HEK293 (cell line): ENCODE measurements around the gene CLASRP.

Source experiments
- CTCF ChIA-PET: fragments of 350-600 bp; formaldehyde crosslinking; extraction: SDS; loops from one replicate; lab custom pipeline; 2021; ENCODE audit warnings: antibody characterized with exemption; lab: Yijun Ruan, JAX
- POLR2A ChIA-PET: fragments of 300-600 bp; formaldehyde crosslinking; extraction: SDS; loops from one replicate; lab custom pipeline; 2020; ENCODE audit warnings: antibody characterized with exemption, inconsistent platforms; lab: Yijun Ruan, JAX
- H3K27ac ChIP-seq: fragments of 200-500 bp; sonication (Bioruptor generic); 2 replicates; pipeline ENCODE4 v1.5.1; 2014; ENCODE audit warnings: low read depth, low read length, control low read depth, inconsistent platforms; ENCODE audit errors: extremely low read depth
- H3K36me3 ChIP-seq, 2 experiments: fragments of 200-500 bp in 1 of 2; sonication (Bioruptor generic) in 1 of 2; 1 replicate in 1 of 2; 2 replicates in 1 of 2; pipeline ENCODE4 v1.5.1; 2014 to 2017; ENCODE audit warnings: inconsistent platforms in 2 of 2, low read length in 2 of 2; ENCODE audit not compliant: control insufficient read depth in 2 of 2, insufficient read depth in 1 of 2
- H3K4me1 ChIP-seq: fragments of 200-500 bp; sonication (Bioruptor generic); 2 replicates; pipeline ENCODE4 v1.5.1; 2014; ENCODE audit warnings: mild to moderate bottlenecking, low read length, inconsistent platforms; ENCODE audit not compliant: control insufficient read depth, insufficient read depth
- H3K4me3 ChIP-seq: 2 replicates; pipeline ENCODE4 v1.5.1; 2011; ENCODE audit warnings: low read depth, mild to moderate bottlenecking, control low read depth, low read length, moderate library complexity
- H3K9me3 ChIP-seq: fragments of 200-500 bp; sonication (Bioruptor generic); 2 replicates; pipeline ENCODE4 v1.5.1; 2014; ENCODE audit warnings: low read depth, low read length, inconsistent platforms; ENCODE audit not compliant: control insufficient read depth, insufficient read depth
- BCL11A ChIP-seq: fragments of 450-650 bp; formaldehyde crosslinking; IDR thresholded peaks from 2 replicates; pipeline ENCODE4 v1.5.1; 2016; ENCODE audit warnings: low read depth, missing biosample characterization, missing genetic modification characterization
- FEZF1 ChIP-seq: fragments of 450-650 bp; formaldehyde crosslinking; IDR thresholded peaks from 2 replicates; pipeline ENCODE4 v1.5.1; 2016; ENCODE audit warnings: missing biosample characterization, missing genetic modification characterization
- GLIS2 ChIP-seq: fragments of 450-650 bp; formaldehyde crosslinking; IDR thresholded peaks from 2 replicates; pipeline ENCODE4 v1.5.1; 2016; ENCODE audit warnings: missing biosample characterization, missing genetic modification characterization
- HOXA7 ChIP-seq: sonication (generic); formaldehyde crosslinking; IDR thresholded peaks from 2 replicates; pipeline ENCODE4 v1.8.1; 2022; ENCODE audit warnings: missing genetic modification reagents, borderline replicate concordance
- KLF16 ChIP-seq: fragments of 450-650 bp; formaldehyde crosslinking; IDR thresholded peaks from 2 replicates; pipeline ENCODE4 v1.5.1; 2017; ENCODE audit warnings: missing biosample characterization, missing genetic modification characterization
- MYNN ChIP-seq: fragments of 450-650 bp; formaldehyde crosslinking; IDR thresholded peaks from 2 replicates; pipeline ENCODE4 v1.5.1; 2016; ENCODE audit warnings: missing biosample characterization, missing genetic modification characterization, borderline replicate concordance
- TCF7L2 ChIP-seq: IDR thresholded peaks from 2 replicates; pipeline ENCODE4 v1.6.1; 2011; ENCODE audit warnings: low read depth, mild to moderate bottlenecking, inconsistent platforms, low read length, moderate library complexity, borderline replicate concordance
- WT1 ChIP-seq: fragments of 450-650 bp; formaldehyde crosslinking; IDR thresholded peaks from 2 replicates; pipeline ENCODE4 v1.5.1; 2016; ENCODE audit warnings: missing biosample characterization, missing genetic modification characterization
- ZBTB20 ChIP-seq: fragments of 450-650 bp; formaldehyde crosslinking; IDR thresholded peaks from 2 replicates; pipeline ENCODE4 v1.5.1; 2016; ENCODE audit warnings: missing biosample characterization, missing genetic modification characterization
- ZFHX2 ChIP-seq: fragments of 450-650 bp; formaldehyde crosslinking; conservative IDR thresholded peaks from 2 replicates; pipeline ENCODE4 v1.5.1; 2016; ENCODE audit warnings: missing biosample characterization, missing genetic modification characterization
- ZFP37 ChIP-seq: fragments of 450-650 bp; formaldehyde crosslinking; IDR thresholded peaks from 2 replicates; pipeline ENCODE4 v1.5.1; 2016; ENCODE audit warnings: missing biosample characterization, missing genetic modification characterization
- ZNF114 ChIP-seq: fragments of 450-650 bp; formaldehyde crosslinking; IDR thresholded peaks from 2 replicates; pipeline ENCODE4 v1.5.0; 2017; ENCODE audit warnings: missing biosample characterization, missing genetic modification characterization
- ZNF274 ChIP-seq, 2 experiments: fragments of 200-500 bp in 1 of 2; fragments of 450-650 bp in 1 of 2; sonication (Bioruptor generic) in 1 of 2; formaldehyde crosslinking in 1 of 2; IDR thresholded peaks; 2 replicates each; pipeline versions ENCODE4 v1.5.1 to v1.6.1; 2014 to 2016; ENCODE audit warnings: borderline replicate concordance in 1 of 2, inconsistent platforms in 1 of 2, low read length in 1 of 2, missing biosample characterization in 1 of 2, missing genetic modification characterization in 1 of 2
- ZNF473 ChIP-seq: fragments of 450-650 bp; formaldehyde crosslinking; IDR thresholded peaks from 2 replicates; pipeline ENCODE4 v1.5.1; 2017; ENCODE audit warnings: missing biosample characterization, missing genetic modification characterization
- ZNF530 ChIP-seq: fragments of 450-650 bp; formaldehyde crosslinking; IDR thresholded peaks from 2 replicates; pipeline ENCODE4 v1.5.1; 2016; ENCODE audit warnings: low read depth, missing biosample characterization, missing genetic modification characterization
- ZNF585B ChIP-seq: fragments of 450-650 bp; formaldehyde crosslinking; IDR thresholded peaks from 2 replicates; pipeline ENCODE4 v1.5.1; 2016; ENCODE audit warnings: missing biosample characterization, missing genetic modification characterization
- ZNF76 ChIP-seq: fragments of 450-650 bp; formaldehyde crosslinking; IDR thresholded peaks from 2 replicates; pipeline ENCODE4; 2016; ENCODE audit warnings: low read depth, missing biosample characterization, missing genetic modification characterization, borderline replicate concordance
- ZNF785 ChIP-seq: fragments of 450-650 bp; formaldehyde crosslinking; IDR thresholded peaks from 2 replicates; pipeline ENCODE4 v1.5.1; 2016; ENCODE audit warnings: missing biosample characterization, missing genetic modification characterization
- TF ChIP-seq, protein P1 (sequence below): fragments of 450-650 bp; formaldehyde crosslinking; IDR thresholded peaks from 2 replicates; pipeline ENCODE4 v1.5.1; 2016; ENCODE audit warnings: missing biosample characterization, missing genetic modification characterization
- TF ChIP-seq, protein P2 (sequence below): fragments of 450-650 bp; formaldehyde crosslinking; IDR thresholded peaks from 2 replicates; pipeline ENCODE4 v1.5.1; 2016; ENCODE audit warnings: missing biosample characterization, missing genetic modification characterization, low read depth
- TF ChIP-seq, protein P3 (sequence below): fragments of 450-650 bp; formaldehyde crosslinking; IDR thresholded peaks from 2 replicates; pipeline ENCODE4 v1.5.1; 2016; ENCODE audit warnings: missing biosample characterization, missing genetic modification characterization
- TF ChIP-seq, protein P4 (sequence below): fragments of 450-650 bp; formaldehyde crosslinking; IDR thresholded peaks from 2 replicates; pipeline ENCODE4 v1.5.1; 2017; ENCODE audit warnings: missing biosample characterization, missing genetic modification characterization
- TF ChIP-seq, protein P5 (sequence below): fragments of 450-650 bp; formaldehyde crosslinking; IDR thresholded peaks from 2 replicates; pipeline ENCODE4 v1.5.1; 2016; ENCODE audit warnings: missing biosample characterization, missing genetic modification characterization, borderline replicate concordance
- TF ChIP-seq, protein P6 (sequence below): fragments of 450-650 bp; formaldehyde crosslinking; IDR thresholded peaks from 2 replicates; pipeline ENCODE4 v1.5.1; 2017; ENCODE audit warnings: missing biosample characterization, mild to moderate bottlenecking, missing genetic modification characterization, moderate library complexity
- TF ChIP-seq, protein P7 (sequence below): fragments of 450-650 bp; formaldehyde crosslinking; IDR thresholded peaks from 2 replicates; pipeline ENCODE4 v1.5.1; 2017; ENCODE audit warnings: missing biosample characterization, missing genetic modification characterization

Gene CLASRP

DNA sequence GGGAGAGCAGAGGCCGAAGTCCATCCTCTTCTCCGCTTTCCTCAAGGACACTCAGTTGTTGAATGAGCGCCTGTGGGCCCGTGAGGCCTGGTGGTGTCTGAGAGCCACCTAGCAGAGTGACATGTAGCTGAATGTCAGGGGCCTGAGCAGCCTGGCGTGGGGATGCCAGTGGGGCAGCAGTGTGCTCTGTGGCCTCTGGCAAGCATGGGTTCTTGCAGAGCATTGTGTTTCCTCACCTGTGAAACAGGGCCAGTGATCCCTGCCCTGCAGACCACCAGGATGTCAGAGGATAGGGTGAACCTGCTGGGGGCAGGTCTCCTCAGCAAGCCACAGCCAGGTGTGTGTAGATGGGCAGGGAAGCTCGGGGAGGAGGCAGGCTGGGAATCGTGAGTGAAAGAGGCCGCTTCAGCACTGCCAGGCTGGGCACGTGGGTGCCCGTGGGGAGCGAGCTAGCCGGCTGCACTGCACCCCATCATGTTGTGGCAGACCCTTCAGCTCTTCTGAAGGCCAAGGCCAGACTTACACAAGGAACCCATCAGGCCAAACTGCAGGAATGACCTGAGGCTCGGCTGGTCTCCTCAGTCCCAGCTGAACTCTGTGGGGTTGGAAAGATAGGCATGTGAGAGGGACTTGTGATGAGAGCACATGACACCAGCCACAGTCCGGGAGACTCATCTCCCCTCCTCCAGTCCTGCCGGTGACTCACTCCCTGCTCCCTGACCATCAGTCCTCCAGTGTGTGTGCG lies 59.1 kb downstream of the CLASRP start:
- CTCF ChIA-PET: interaction anchor here (0.5 to 2.7 kb wide), 6 partner anchors 8 to 133 kb away, joined by 3 to 24 read pairs (median 4); no protein-coding TSS in a partner anchor
- peaks cover 33% of the 10 kb centered on the region for H3K4me1 ChIP-seq
- TF ChIP-seq WT1 (no peak), TCF7L2 (no peak), HOXA7 (CRISPR knock-in tag) (no peak), ZFP37 (tag by site-specific recombination) (0 out of 2 replicates have a peak, but pooled peaks have one; percentile 34), FEZF1 (tag by site-specific recombination) (no peak), ZFHX2 (tag by site-specific recombination) (0 out of 2 replicates have a peak, but pooled peaks have one; percentile 19), ZNF585B (tag by site-specific recombination) (no peak), ZNF530 (tag by site-specific recombination) (no peak), KLF16 (no peak), ZNF114 (tag by site-specific recombination) (no peak), ZNF785 (tag by site-specific recombination) (no peak), ZNF473 (tag by site-specific recombination) (no peak), GLIS2 (peak; percentile 68), ZNF274 (IDR thresholded peaks at IDR 0.05; ENCODE audit: low read length) (no peak), ZNF274 (tag by site-specific recombination; IDR thresholded peaks at IDR 0.05; ENCODE audit: borderline replicate concordance) (no peak), MYNN (tag by site-specific recombination) (no peak), ZNF76 (tag by site-specific recombination) (no peak), ZBTB20 (tag by site-specific recombination) (peak; percentile 31; the same call in 1 of the 2 replicates), BCL11A (tag by site-specific recombination) (peak; percentile 35; the same call in 1 of the 2 replicates)
- TF ChIP-seq, protein P1, sequence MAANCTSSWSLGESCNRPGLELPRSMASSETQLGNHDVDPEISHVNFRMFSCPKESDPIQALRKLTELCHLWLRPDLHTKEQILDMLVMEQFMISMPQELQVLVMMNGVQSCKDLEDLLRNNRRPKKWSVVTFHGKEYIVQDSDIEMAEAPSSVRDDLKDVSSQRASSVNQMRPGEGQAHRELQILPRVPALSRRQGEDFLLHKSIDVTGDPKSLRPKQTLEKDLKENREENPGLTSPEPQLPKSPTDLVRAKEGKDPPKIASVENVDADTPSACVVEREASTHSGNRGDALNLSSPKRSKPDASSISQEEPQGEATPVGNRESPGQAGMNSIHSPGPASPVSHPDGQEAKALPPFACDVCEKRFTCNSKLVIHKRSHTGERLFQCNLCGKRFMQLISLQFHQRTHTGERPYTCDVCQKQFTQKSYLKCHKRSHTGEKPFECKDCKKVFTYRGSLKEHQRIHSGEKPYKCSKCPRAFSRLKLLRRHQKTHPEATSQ (tag by site-specific recombination): no peak
- TF ChIP-seq, protein P2, sequence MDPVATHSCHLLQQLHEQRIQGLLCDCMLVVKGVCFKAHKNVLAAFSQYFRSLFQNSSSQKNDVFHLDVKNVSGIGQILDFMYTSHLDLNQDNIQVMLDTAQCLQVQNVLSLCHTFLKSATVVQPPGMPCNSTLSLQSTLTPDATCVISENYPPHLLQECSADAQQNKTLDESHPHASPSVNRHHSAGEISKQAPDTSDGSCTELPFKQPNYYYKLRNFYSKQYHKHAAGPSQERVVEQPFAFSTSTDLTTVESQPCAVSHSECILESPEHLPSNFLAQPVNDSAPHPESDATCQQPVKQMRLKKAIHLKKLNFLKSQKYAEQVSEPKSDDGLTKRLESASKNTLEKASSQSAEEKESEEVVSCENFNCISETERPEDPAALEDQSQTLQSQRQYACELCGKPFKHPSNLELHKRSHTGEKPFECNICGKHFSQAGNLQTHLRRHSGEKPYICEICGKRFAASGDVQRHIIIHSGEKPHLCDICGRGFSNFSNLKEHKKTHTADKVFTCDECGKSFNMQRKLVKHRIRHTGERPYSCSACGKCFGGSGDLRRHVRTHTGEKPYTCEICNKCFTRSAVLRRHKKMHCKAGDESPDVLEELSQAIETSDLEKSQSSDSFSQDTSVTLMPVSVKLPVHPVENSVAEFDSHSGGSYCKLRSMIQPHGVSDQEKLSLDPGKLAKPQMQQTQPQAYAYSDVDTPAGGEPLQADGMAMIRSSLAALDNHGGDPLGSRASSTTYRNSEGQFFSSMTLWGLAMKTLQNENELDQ (tag by site-specific recombination): no peak
- TF ChIP-seq, protein P3, sequence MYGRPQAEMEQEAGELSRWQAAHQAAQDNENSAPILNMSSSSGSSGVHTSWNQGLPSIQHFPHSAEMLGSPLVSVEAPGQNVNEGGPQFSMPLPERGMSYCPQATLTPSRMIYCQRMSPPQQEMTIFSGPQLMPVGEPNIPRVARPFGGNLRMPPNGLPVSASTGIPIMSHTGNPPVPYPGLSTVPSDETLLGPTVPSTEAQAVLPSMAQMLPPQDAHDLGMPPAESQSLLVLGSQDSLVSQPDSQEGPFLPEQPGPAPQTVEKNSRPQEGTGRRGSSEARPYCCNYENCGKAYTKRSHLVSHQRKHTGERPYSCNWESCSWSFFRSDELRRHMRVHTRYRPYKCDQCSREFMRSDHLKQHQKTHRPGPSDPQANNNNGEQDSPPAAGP (tag by site-specific recombination): peak; percentile 17; the same call in 1 of the 2 replicates
- TF ChIP-seq, protein P4, sequence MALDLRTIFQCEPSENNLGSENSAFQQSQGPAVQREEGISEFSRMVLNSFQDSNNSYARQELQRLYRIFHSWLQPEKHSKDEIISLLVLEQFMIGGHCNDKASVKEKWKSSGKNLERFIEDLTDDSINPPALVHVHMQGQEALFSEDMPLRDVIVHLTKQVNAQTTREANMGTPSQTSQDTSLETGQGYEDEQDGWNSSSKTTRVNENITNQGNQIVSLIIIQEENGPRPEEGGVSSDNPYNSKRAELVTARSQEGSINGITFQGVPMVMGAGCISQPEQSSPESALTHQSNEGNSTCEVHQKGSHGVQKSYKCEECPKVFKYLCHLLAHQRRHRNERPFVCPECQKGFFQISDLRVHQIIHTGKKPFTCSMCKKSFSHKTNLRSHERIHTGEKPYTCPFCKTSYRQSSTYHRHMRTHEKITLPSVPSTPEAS: 0 out of 2 replicates have a peak, but pooled peaks have one; percentile 15
- TF ChIP-seq, protein P5, sequence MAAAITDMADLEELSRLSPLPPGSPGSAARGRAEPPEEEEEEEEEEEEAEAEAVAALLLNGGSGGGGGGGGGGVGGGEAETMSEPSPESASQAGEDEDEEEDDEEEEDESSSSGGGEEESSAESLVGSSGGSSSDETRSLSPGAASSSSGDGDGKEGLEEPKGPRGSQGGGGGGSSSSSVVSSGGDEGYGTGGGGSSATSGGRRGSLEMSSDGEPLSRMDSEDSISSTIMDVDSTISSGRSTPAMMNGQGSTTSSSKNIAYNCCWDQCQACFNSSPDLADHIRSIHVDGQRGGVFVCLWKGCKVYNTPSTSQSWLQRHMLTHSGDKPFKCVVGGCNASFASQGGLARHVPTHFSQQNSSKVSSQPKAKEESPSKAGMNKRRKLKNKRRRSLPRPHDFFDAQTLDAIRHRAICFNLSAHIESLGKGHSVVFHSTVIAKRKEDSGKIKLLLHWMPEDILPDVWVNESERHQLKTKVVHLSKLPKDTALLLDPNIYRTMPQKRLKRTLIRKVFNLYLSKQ (tag by site-specific recombination): no peak
- TF ChIP-seq, protein P6, sequence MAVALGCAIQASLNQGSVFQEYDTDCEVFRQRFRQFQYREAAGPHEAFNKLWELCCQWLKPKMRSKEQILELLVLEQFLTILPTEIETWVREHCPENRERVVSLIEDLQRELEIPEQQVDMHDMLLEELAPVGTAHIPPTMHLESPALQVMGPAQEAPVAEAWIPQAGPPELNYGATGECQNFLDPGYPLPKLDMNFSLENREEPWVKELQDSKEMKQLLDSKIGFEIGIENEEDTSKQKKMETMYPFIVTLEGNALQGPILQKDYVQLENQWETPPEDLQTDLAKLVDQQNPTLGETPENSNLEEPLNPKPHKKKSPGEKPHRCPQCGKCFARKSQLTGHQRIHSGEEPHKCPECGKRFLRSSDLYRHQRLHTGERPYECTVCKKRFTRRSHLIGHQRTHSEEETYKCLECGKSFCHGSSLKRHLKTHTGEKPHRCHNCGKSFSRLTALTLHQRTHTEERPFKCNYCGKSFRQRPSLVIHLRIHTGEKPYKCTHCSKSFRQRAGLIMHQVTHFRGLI (tag by site-specific recombination): no peak
- TF ChIP-seq, protein P7, sequence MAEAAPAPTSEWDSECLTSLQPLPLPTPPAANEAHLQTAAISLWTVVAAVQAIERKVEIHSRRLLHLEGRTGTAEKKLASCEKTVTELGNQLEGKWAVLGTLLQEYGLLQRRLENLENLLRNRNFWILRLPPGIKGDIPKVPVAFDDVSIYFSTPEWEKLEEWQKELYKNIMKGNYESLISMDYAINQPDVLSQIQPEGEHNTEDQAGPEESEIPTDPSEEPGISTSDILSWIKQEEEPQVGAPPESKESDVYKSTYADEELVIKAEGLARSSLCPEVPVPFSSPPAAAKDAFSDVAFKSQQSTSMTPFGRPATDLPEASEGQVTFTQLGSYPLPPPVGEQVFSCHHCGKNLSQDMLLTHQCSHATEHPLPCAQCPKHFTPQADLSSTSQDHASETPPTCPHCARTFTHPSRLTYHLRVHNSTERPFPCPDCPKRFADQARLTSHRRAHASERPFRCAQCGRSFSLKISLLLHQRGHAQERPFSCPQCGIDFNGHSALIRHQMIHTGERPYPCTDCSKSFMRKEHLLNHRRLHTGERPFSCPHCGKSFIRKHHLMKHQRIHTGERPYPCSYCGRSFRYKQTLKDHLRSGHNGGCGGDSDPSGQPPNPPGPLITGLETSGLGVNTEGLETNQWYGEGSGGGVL (tag by site-specific recombination): no peak; the same call in 1 of the 2 replicates

More for the DNA sequence above, 59.1 kb downstream of the CLASRP start:
- POLR2A ChIA-PET: interaction anchor here (1.3 to 1.7 kb wide), 4 partner anchors 8 to 80 kb away, joined by 4 to 8 read pairs (median 4); partner anchors contain the start of genes BLOC1S3, CLASRP and TRAPPC6A
- Histone ChIP-seq H3K27ac (no peak overlapping the region), H3K4me3 (no peak overlapping the region), H3K9me3 (no peaks in the 10 kb centered on the region), H3K36me3 (peaks cover 7 to 36% of the 10 kb centered on the region in 2 experiments; a peak in 2 of 3 replicates)
